ENCODE data around the gene HOXB2. TPM values are rescaled to one million over a fixed set of nuclear protein-coding genes. Genes with fewer than 3 reads are reported as not detected.

The HOXB2 gene
- total RNA-seq, 2 experiments from 2014 or later = 4.8 to 4.9 TPM

DNA sequence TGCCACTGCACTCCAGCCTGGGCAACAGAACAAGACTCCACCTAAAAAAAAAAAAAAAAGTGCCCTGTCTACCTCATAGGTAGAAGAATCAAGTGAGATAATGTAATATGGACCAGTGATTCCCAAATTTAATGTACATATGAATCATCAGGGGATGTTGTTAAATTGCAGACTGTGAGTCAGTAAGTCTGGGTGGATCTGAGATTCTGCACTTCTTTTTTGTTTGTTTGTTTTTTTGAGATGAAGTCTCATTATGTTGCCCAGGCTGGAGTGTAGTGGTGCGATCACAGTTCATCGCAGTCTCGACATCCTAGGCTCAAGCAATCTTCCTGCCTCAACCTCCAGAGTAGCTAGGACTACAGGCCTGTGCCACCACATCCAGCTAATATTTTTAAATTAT lies 45.7 kb downstream of the HOXB2 start:
- Mint-ChIP-seq H3K4me3 (no peak overlapping the region), H3K27ac (no peak overlapping the region), H3K9me3 (no peaks in the 10 kb centered on the region), H3K27me3 (peaks cover 34% of the 10 kb centered on the region), H3K36me3 (ENCODE audit: low read depth) (no peaks in the 10 kb centered on the region), H3K4me1 (ENCODE audit: low read depth) (no peaks in the 10 kb centered on the region)
- no peak for DNase-seq
- Histone ChIP-seq H3K27me3 (ENCODE audit: control insufficient read depth in 1 of 2, insufficient read depth in 2 of 2, low read length in 2 of 2) (no peaks in the 10 kb centered on the region), H3K27ac (ENCODE audit: low read depth in 1 of 2, low read length in 2 of 2) (no peak overlapping the region), H3K4me3 (ENCODE audit: low read length) (no peak overlapping the region), H3K36me3 (ENCODE audit: insufficient read depth, low read length) (no peaks in the 10 kb centered on the region), H3K9me3 (ENCODE audit: control insufficient read depth in 1 of 2, insufficient read depth in 1 of 2, low read length in 2 of 2) (no peaks in the 10 kb centered on the region), H3K4me1 (ENCODE audit: insufficient read depth, low read length) (no peaks in the 10 kb centered on the region)
- intact Hi-C loops (cut with DNase I, micrococcal nuclease) = loop anchor here in 1 of 2 experiments (2.0 kb wide), 1 partner anchor 18 kb away; no protein-coding TSS in a partner anchor
- no peak for ATAC-seq (ENCODE audit: poor library complexity)
- TF ChIP-seq, protein P1, sequence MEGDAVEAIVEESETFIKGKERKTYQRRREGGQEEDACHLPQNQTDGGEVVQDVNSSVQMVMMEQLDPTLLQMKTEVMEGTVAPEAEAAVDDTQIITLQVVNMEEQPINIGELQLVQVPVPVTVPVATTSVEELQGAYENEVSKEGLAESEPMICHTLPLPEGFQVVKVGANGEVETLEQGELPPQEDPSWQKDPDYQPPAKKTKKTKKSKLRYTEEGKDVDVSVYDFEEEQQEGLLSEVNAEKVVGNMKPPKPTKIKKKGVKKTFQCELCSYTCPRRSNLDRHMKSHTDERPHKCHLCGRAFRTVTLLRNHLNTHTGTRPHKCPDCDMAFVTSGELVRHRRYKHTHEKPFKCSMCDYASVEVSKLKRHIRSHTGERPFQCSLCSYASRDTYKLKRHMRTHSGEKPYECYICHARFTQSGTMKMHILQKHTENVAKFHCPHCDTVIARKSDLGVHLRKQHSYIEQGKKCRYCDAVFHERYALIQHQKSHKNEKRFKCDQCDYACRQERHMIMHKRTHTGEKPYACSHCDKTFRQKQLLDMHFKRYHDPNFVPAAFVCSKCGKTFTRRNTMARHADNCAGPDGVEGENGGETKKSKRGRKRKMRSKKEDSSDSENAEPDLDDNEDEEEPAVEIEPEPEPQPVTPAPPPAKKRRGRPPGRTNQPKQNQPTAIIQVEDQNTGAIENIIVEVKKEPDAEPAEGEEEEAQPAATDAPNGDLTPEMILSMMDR (IDR thresholded peaks at IDR 0.05) = no peak
- ChIA-PET CTCF (interaction anchor here (0.5 to 1.4 kb wide), 2 partner anchors 94 to 172 kb away, joined by 3 read pairs; no protein-coding TSS in a partner anchor), POLR2A (no interaction called here)

DNA sequence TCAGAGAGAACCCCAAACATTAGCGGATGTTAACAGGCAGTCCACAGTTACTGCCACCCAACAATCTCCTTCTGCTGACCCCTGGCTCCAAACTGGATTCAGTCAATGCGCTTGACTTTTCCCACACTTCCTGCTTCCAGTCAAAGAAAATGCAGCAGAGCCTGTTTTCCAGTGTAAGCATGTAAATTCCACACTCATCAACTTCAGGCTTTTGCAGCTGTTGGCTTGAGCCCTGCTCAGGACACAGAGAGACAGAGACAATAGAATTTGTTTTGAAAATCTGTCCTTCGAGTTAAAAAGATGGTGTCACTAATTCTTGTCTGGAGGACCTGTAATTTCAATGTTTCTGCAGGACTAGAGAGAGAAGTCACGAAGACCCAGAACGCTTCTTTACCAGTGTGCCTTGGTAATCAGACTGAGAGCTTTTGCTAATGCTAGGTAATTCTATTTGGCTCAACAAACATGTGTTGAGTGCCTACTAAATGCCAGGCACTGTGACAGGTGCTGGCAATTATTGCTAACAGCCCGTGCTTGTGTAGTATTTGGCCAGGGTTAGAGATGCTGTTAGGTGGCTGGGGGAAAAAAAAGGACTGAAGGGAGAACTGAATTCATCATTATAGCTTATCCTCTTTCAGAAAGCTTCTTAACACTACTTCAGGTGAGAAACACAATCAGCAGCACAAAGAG lies 46.6 kb downstream of the HOXB2 start:
- ChIA-PET POLR2A (no interaction called here), CTCF (interaction anchor here (0.7 to 1.4 kb wide), 2 partner anchors 95 to 146 kb away, joined by 3 read pairs; no protein-coding TSS in a partner anchor)
- Histone ChIP-seq H3K27me3 (ENCODE audit: control insufficient read depth in 1 of 2, insufficient read depth in 2 of 2, low read length in 2 of 2) (peaks cover under 1 to 2% of the 10 kb centered on the region in 2 experiments), H3K9me3 (ENCODE audit: control insufficient read depth in 1 of 2, insufficient read depth in 1 of 2, low read length in 2 of 2) (no peaks in the 10 kb centered on the region), H3K36me3 (ENCODE audit: insufficient read depth, low read length) (no peaks in the 10 kb centered on the region), H3K4me3 (ENCODE audit: low read length) (no peak overlapping the region), H3K27ac (ENCODE audit: low read depth in 1 of 2, low read length in 2 of 2) (no peak overlapping the region), H3K4me1 (ENCODE audit: insufficient read depth, low read length) (peaks cover under 1% of the 10 kb centered on the region)
- H3K27me3 Mint-ChIP-seq = peaks cover 35% of the 10 kb centered on the region
- TF ChIP-seq, protein P1 (IDR thresholded peaks at IDR 0.05) = no peak
- H3K36me3 Mint-ChIP-seq (ENCODE audit: low read depth) = no peaks in the 10 kb centered on the region
- intact Hi-C loops (cut with DNase I, micrococcal nuclease) = loop anchor here in 1 of 2 experiments (2.0 kb wide), 1 partner anchor 18 kb away; no protein-coding TSS in a partner anchor
- DNase-seq (no peak), ATAC-seq (ENCODE audit: poor library complexity) (no peak)
- H3K27ac Mint-ChIP-seq = no peak overlapping the region
- no peaks in the 10 kb centered on the region for H3K4me1 Mint-ChIP-seq (ENCODE audit: low read depth)
- no peaks in the 10 kb centered on the region for H3K9me3 Mint-ChIP-seq
- H3K4me3 Mint-ChIP-seq = no peak overlapping the region

DNA sequence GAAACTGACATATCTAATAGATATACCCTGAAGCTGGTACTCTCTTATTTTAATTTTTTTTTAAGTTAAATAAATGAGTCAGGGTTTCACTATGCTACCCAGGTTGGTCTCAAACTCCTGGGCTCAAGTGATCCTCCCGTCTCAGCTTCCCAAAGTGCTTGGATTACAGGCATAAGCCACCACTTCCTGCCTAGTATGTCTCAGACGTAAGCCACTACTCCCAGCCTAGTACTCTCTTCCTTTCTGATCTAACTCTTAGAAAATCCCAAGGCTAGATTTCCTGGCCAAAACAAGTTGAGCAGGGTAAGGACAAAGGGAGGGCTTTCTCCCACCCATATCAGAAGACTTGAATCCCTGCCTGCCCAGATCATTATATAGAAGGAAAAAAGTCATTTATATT lies 47.8 kb downstream of the HOXB2 start:
- intact Hi-C loops (cut with DNase I, micrococcal nuclease) = no loop called here
- Histone ChIP-seq H3K4me3 (ENCODE audit: low read length) (no peak overlapping the region), H3K36me3 (ENCODE audit: insufficient read depth, low read length) (no peaks in the 10 kb centered on the region), H3K9me3 (ENCODE audit: control insufficient read depth in 1 of 2, insufficient read depth in 1 of 2, low read length in 2 of 2) (no peaks in the 10 kb centered on the region), H3K27me3 (ENCODE audit: control insufficient read depth in 1 of 2, insufficient read depth in 2 of 2, low read length in 2 of 2) (peaks cover 7% of the 10 kb centered on the region in 2 experiments), H3K27ac (ENCODE audit: low read depth in 1 of 2, low read length in 2 of 2) (no peak overlapping the region), H3K4me1 (ENCODE audit: insufficient read depth, low read length) (peaks cover 12% of the 10 kb centered on the region)
- ChIA-PET CTCF (no interaction called here), POLR2A (no interaction called here)
- ATAC-seq (ENCODE audit: poor library complexity) (no peak), DNase-seq (no peak)
- H3K36me3 Mint-ChIP-seq (ENCODE audit: low read depth) = no peaks in the 10 kb centered on the region
- TF ChIP-seq, protein P1 (IDR thresholded peaks at IDR 0.05) = no peak
- no peaks in the 10 kb centered on the region for H3K9me3 Mint-ChIP-seq
- no peak overlapping the region for H3K4me3 Mint-ChIP-seq
- H3K4me1 Mint-ChIP-seq (ENCODE audit: low read depth) = no peaks in the 10 kb centered on the region
- peaks cover 25% of the 10 kb centered on the region for H3K27me3 Mint-ChIP-seq
- no peak overlapping the region for H3K27ac Mint-ChIP-seq

All from CD4-positive, alpha-beta T cell (primary cell).